Spinal cord (tissue), 10 donors: ENCODE results near the gene CDV3. TPM values are rescaled to one million over a fixed set of nuclear protein-coding genes. Genes with fewer than 3 reads are reported as not detected.
"Not testable (repeated sequence)": the region's sequence is repeated elsewhere in the genome, so short reads cannot be mapped to it uniquely, and the experiment has no call there.

Experiments
- DNase-seq, 6 donors: peaks; one replicate each; pipeline versions ENCODE4 v3.0.0 to v3.0.0-alpha.2; 2013 to 2015; ENCODE audit warnings: low spot score in 6 of 6, low read depth in 4 of 6
- H3K27ac ChIP-seq: one replicate; pipeline ENCODE4 v1.5.1; 2013; ENCODE audit warnings: low read depth, low read length, control low read depth
- H3K27me3 ChIP-seq: one replicate; pipeline ENCODE4 v1.6.1; 2013; ENCODE audit warnings: low read length; ENCODE audit not compliant: control insufficient read depth, insufficient read depth
- H3K36me3 ChIP-seq: one replicate; pipeline ENCODE4 v1.6.1; 2013; ENCODE audit warnings: low read length; ENCODE audit not compliant: control insufficient read depth, insufficient read depth
- H3K4me1 ChIP-seq: one replicate; pipeline ENCODE4 v1.6.1; 2013; ENCODE audit warnings: low read length; ENCODE audit not compliant: control insufficient read depth, insufficient read depth
- H3K4me3 ChIP-seq: one replicate; pipeline ENCODE4 v1.5.1; 2013; ENCODE audit warnings: low read depth, low read length, control low read depth
- H3K9me3 ChIP-seq: one replicate; pipeline ENCODE4 v1.6.1; 2013; ENCODE audit warnings: low read length; ENCODE audit not compliant: control insufficient read depth, insufficient read depth
- WGBS: methylation state at CpG from one replicate; pipeline ENCODE4 v1.1.5; 2013; ENCODE audit warnings: missing lambda C conversion rate; ENCODE audit not compliant: insufficient coverage; 5-methylcytosine and 5-hydroxymethylcytosine counted together
- polyA plus RNA-seq, 2 donors: library from polyadenylated mRNA; unstranded; fragments of 120-200 nt; gene quantifications; one replicate each; pipeline ENCODE4 v1.2.1, GENCODE V29; 2013; ENCODE audit not compliant: insufficient read length in 2 of 2
- total RNA-seq, 2 donors: library from RNA; depleted of rRNA in 1 of 2; stranded (reverse); fragments of 120-200 nt in 1 of 2; fragments of >200 nt in 1 of 2; gene quantifications; one replicate each; pipeline versions ENCODE4 v1.2.3 to v1.2.4, GENCODE V29; 2013 to 2014
- donor health status: healthy.

Gene CDV3
- total and polyA plus RNA-seq, 4 donors: 93.8 to 166 (median 123) TPM

- H3K27me3 ChIP-seq: no peaks in the 10 kb centered on the region
Measured at GRCh38 chr3:133538154-133538553, 35.3 kb upstream of the CDV3 start.

DNA sequence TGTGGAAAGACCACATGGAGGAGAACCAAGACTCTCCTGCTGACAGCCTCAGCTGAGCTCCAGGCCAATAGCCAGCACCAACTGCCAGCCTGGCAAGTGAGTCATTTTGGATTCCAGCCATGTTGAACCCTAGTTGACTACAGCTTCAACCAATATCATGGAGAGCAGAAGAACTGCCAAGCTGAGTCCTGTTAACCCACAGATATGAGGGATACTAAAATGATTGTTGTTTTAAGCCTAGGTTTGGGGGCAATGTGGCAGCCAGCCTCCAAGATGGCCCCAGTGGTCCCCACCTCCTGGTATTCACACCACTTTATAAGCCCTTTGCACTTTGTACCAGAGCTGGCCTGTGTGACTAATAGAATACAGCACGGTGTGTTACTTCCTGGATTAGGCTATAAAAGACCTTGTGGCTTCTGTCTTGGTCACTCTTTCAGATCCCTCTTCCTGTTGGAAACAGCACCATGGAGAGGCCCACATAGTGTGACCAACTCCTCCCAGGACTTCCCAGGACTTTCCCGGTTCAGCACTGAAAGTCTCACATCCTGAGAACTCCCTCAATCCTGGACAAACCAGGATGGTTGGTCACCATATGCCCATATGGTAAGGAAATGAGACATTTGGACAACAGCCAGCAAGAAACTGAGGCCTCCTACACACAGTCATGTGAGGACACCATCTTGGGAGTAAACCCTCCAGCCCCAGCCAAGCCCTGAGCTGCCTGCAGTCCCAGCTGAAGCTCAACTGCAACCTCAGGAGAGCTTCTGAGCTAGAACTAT is 32.4 kb upstream of the CDV3 start:
- no peaks in the 10 kb centered on the region for H3K9me3 ChIP-seq
- H3K4me1 ChIP-seq: peaks cover 6% of the 10 kb centered on the region
- WGBS: 89% methylated on average over 1 of the region's 2 CpGs
- no peak overlapping the region for H3K4me3 ChIP-seq
- no peak for DNase-seq
- no peaks in the 10 kb centered on the region for H3K27me3 ChIP-seq
- H3K36me3 ChIP-seq: no peaks in the 10 kb centered on the region
- no peak overlapping the region for H3K27ac ChIP-seq

More at GRCh38 chr3:133538154-133538553, 35.3 kb upstream of the CDV3 start:
- Histone ChIP-seq H3K4me1 (peaks cover 9% of the 10 kb centered on the region), H3K9me3 (no peaks in the 10 kb centered on the region), H3K36me3 (no peaks in the 10 kb centered on the region), H3K27ac (no peak overlapping the region), H3K4me3 (no peak overlapping the region)
- DNase-seq: no peak
- WGBS: 90% methylated on average over 1 of the region's 2 CpGs

GRCh38 chr3:133542871-133543270 is 30.6 kb upstream of the CDV3 start:
- WGBS: 96% methylated on average over 4 of the region's 7 CpGs

GRCh38 chr3:133544983-133545382 is 28.5 kb upstream of the CDV3 start:
- H3K9me3 ChIP-seq: not testable (repeated sequence)

More at GRCh38 chr3:133542871-133543270, 30.6 kb upstream of the CDV3 start:
- Histone ChIP-seq H3K4me1 (no peaks in the 10 kb centered on the region), H3K9me3 (no peaks in the 10 kb centered on the region), H3K4me3 (no peak overlapping the region), H3K27ac (no peak overlapping the region), H3K27me3 (no peaks in the 10 kb centered on the region), H3K36me3 (no peaks in the 10 kb centered on the region)
- no peak for DNase-seq

GRCh38 chr3:133547432-133548041 is 25.9 kb upstream of the CDV3 start:
- H3K27me3 ChIP-seq: no peaks in the 10 kb centered on the region
- no peak overlapping the region for H3K4me3 ChIP-seq
- peak in 1 of 6 donors; percentile 26 for DNase-seq
- no peaks in the 10 kb centered on the region for H3K9me3 ChIP-seq
- H3K27ac ChIP-seq: peak overlapping the region; percentile 33
- no peaks in the 10 kb centered on the region for H3K4me1 ChIP-seq
- no peaks in the 10 kb centered on the region for H3K36me3 ChIP-seq
- WGBS: 100% methylated on average over 1 of the region's 3 CpGs

More at GRCh38 chr3:133544983-133545382, 28.5 kb upstream of the CDV3 start:
- not testable (repeated sequence) for H3K27me3 ChIP-seq, DNase-seq, H3K27ac ChIP-seq, H3K36me3 ChIP-seq, H3K4me1 ChIP-seq, H3K4me3 ChIP-seq
- WGBS: 92% methylated on average over 1 of the region's 2 CpGs

GRCh38 chr3:133548090-133548489 is 25.4 kb upstream of the CDV3 start:
- Histone ChIP-seq H3K36me3 (no peaks in the 10 kb centered on the region), H3K27ac (peak overlapping the region; percentile 33), H3K27me3 (no peaks in the 10 kb centered on the region), H3K9me3 (no peaks in the 10 kb centered on the region), H3K4me3 (no peak overlapping the region), H3K4me1 (no peaks in the 10 kb centered on the region)
- no peak for DNase-seq
- WGBS: 59% methylated on average over 2 of the region's 2 CpGs

DNA sequence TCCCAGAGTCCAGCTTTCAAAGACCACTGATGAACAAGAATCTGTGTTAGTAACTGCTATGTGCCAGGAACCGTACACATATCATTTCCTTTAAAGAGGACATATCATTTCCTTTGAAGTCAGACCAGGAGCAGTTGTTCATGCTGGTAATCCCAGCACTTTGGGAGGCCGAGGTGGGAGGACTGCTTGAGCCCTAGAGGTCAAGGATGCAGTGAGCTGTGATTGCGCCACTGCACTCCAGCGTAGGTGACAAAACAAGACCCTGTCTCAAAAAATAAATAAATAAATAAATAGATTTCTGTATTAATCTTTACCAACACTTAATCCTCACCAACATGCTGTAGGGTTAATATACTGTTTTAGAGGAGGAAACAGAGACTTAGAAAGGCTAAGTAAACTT is 23.9 kb upstream of the CDV3 start:
- Histone ChIP-seq H3K36me3 (no peaks in the 10 kb centered on the region), H3K4me1 (no peaks in the 10 kb centered on the region), H3K27me3 (no peaks in the 10 kb centered on the region), H3K4me3 (no peak overlapping the region), H3K27ac (no peak overlapping the region), H3K9me3 (no peaks in the 10 kb centered on the region)
- no peak for DNase-seq
- WGBS: 80% methylated on average over 1 of the region's 4 CpGs

DNA sequence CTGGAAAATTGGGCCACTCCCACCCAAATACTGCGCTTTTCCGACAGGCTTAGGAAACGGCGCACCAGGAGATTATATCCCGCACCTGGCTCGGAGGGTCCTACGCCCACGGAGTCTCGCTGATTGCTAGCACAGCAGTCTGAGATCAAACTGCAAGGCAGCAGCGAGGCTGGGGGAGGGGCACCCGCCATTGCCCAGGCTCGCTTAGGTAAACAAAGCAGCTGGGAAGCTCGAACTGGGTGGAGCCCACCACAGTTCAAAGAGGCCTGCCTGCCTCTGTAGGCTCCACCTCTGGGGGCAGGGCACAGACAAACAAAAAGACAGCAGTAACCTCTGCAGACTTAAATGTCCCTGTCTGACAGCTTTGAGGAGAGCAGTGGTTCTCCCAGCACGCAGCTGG is 21.9 kb upstream of the CDV3 start:
- not testable (repeated sequence) for H3K36me3 ChIP-seq, H3K27ac ChIP-seq, H3K9me3 ChIP-seq, H3K4me3 ChIP-seq, H3K27me3 ChIP-seq, H3K4me1 ChIP-seq, DNase-seq
- WGBS: no CpG with 5 or more reads among the region's 14 CpGs

- Histone ChIP-seq H3K27me3 (no peaks in the 10 kb centered on the region), H3K27ac (no peak overlapping the region), H3K4me1 (no peaks in the 10 kb centered on the region), H3K9me3 (peaks cover 2% of the 10 kb centered on the region), H3K4me3 (no peak overlapping the region), H3K36me3 (no peaks in the 10 kb centered on the region)
- WGBS: 100% methylated on average over 1 of the region's 2 CpGs
- DNase-seq: no peak
Measured at GRCh38 chr3:133561679-133562078, 11.8 kb upstream of the CDV3 start.

GRCh38 chr3:133562376-133562775 is 11.1 kb upstream of the CDV3 start:
- no peak for DNase-seq
- Histone ChIP-seq H3K27me3 (no peaks in the 10 kb centered on the region), H3K9me3 (peaks cover 2% of the 10 kb centered on the region), H3K4me3 (no peak overlapping the region), H3K4me1 (no peaks in the 10 kb centered on the region), H3K36me3 (no peaks in the 10 kb centered on the region), H3K27ac (no peak overlapping the region)
- 100% methylated on average over 1 of the region's 1 CpG for WGBS
